ENCODE results near the gene FTCDNL1.

The FTCDNL1 gene

DNA sequence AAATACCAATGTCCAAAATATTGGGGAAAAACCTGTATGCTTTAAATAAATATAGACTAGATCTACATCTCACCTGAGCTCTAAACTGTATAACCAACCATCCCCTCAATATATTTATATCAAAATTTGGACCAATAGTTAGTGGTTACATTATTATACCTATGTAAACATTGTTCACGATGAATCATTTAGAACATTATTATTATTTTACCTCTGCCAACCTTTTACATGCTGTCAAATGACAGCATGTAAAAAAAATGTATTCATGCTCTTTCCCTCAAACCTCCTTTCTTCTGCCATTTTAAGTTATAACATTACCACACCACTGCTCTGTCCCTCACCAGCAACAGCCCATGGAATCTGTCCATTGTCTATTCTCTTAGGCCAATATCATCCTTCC lies 9.6 kb downstream of the FTCDNL1 start:
- DNase-seq: no peak

DNA sequence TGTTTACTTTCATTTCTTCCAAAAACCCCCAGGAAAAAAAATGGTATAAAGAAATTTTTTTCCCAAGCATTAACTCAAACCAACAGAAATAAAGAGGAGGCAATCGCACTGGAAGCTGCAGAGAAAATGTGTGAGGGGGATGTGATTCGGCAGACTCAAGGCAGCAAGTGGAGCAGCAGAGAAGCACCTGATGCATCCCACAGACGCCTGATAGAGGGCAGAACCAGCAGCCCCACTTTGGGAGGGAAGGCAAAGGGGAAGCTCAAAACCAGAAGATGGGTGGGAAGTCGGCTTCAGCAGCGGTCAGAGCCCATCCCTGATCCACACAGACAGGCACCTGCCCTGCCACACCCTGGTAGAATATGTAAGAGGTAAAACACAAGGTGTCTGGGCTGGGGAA lies 12.6 kb downstream of the FTCDNL1 start:
- no peak for DNase-seq

DNA sequence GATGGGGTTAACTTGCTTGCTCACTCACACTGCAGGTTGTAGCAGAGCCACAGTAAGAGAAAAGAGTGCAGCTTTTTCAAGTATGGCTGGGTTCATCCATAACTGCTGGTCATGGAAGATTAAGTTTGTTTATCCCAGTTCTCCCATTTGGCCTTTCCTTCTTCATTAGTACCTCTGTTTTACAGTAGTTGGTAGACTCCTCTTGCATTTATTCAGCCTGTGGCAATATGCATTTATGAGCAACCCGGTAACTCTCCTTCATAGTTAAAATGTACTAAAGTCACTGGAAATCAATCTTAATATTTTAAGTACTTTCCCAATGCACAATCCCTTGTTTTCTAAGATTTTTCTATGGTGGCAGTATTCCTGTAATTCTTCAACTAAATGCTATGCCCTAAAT lies 14.0 kb downstream of the FTCDNL1 start:
- DNase-seq: no peak

DNA sequence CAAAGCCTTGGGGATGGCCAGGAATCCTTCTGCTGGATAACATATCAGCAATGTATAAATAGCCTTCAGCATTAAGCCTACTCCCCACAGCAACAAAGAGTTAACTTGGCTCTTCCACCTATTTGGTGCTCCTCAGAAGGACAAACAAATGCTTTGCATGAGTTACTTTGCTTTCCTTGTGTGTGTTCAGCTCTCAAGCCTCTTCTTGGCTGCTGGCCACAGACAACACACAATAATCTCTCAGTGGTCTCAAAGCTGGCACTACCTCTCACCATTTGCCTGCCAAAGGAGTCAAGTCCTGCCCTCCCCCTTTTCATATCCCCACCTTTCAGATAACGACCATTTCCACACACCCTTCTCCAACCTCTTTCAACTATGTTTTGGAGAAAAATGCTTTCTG lies 17.5 kb downstream of the FTCDNL1 start:
- no peak for DNase-seq

DNA sequence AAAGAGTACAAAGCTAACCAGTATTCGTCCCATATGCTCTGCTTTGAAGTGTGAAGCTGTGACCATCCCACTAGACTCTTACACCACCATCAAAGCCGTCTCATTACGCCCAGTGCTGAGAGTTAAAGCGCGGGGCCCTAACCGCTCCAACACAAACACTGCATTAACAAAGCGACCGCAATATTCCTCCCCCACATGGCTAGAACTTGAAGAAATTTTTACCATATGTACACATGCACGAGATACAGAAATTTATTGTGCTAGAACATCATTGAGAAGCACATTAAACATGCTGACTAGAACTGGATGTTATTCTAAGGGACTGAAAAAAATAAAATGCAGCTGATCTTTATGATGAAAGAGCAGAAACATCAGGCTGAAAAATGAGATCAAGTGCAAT lies 20.5 kb downstream of the FTCDNL1 start:
- DNase-seq: no peak

DNA sequence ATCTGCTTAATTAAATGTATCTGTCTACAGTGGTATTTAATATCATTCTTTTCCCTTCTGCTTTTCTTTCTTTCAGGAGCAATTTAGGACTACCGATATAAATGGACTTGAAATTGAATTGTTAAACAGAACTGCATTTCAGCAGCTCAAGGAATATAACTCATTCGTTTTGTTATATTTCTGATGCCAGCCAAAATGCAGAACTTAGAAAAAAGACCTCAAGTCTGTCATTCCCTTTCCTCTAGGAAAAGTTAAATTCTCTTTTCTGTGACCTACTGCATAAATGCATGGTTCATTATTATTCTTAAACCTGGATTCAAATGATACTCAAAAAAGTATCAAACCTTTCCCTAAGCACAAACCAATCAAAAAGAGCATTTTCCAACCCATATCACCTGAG lies 21.4 kb downstream of the FTCDNL1 start:
- DNase-seq: no peak

DNA sequence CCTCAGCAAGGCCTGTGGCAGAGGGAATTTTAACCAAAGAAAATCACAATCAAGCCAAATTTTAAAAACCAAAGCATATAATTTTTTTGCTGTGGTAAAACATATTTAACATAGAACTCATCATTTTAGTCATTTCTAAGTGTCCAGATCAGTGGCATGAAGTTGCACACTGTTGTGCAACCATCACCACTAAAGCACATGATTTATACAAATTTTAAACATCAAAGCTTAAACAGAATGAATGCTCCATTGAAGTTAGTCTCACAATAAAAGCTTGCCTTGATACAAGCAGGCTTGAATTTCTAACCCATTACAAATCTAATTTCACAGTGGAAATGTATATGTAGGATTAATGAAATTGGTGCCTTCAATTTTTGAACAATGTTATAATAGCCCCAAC lies 31.2 kb downstream of the FTCDNL1 start:
- DNase-seq: no peak

DNA sequence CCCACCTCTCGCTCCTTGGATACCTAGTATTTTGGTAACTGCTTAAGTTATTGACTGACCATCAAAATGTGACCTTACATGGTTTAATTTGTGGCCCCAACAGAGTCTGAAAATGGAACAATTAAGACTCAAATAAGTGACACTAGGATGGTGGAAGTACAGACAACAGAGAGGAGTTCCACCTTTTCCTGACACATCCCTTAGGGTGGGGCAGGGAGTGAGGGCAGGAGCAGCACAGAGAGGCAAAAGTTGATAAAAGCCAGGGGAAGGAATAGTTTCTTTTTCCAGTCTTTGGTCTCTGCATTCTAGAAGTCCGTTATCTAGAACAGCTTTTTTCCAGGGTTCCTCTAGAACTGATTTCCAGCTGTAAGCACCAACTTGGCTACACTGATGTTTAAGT lies 32.2 kb downstream of the FTCDNL1 start:
- no peak for DNase-seq

DNA sequence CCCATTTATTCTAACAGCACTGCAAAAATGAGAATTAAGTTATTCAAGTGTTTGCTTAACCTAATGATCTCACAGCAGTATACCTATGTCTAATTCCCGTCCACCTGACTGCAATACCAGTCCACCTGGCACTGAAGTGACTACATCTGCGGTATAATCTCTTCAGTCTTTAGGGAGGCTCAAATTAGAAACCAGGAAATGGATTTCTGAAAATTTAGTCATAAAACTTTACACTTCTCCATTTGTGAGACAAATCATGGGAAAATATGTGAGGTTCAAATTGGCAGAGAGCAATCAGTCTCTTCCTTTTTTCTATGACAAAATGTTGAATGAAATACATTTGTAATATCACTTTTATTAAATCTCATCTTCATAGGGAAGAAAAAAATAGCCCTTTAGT lies 33.0 kb downstream of the FTCDNL1 start:
- no peak for DNase-seq

DNA sequence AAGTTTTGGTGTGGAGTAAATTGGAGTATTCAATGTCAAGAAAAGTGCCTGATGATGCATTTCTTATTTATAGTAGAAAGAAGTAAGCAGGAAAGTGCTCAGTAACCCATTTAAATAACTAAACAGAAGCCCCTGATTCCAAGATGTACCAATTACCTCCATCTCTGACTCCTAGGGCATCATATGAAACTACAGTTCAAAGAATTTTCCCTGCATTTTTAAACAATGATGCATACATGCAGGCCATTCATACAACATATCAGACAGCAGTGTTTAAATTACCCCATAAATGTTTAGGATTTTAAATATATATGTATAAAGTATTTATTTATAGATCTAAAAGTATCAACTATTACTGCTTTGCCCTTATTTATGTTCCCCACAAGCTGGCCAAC lies 36.2 kb downstream of the FTCDNL1 start:
- no peak for DNase-seq

DNA sequence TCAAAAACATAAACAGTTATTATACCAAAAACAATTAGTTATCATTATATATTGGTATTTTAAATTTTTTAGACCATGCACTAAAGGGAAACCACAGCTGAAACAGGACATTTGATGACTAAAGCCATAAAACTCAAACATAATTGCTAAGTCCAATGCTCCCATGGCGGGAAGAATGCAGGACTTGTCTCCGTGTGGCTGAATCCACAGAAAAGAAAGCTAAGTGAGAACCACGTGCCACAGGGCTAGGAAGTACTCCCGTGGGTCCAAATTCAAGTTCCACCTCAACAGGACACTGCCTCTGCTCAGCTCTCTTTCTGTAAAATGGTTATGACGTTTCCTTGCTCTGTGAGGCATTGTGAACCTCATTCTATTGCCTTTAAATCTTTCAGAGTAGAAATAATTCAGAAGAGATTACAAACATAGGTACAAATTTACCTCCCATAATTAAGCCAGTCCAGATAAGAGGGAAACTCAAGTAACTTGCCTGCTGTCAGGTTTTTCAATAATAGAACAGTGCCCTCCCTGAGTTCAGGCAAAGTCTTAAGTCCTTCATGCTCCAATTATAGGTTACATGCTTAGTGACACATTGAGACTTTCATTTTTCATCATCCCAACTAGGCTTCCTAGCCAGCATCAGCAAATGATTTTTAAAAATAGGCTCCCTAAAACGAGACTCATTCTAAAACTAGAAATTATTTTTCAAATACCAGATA lies 36.7 kb downstream of the FTCDNL1 start:
- DNase-seq: no peak

DNA sequence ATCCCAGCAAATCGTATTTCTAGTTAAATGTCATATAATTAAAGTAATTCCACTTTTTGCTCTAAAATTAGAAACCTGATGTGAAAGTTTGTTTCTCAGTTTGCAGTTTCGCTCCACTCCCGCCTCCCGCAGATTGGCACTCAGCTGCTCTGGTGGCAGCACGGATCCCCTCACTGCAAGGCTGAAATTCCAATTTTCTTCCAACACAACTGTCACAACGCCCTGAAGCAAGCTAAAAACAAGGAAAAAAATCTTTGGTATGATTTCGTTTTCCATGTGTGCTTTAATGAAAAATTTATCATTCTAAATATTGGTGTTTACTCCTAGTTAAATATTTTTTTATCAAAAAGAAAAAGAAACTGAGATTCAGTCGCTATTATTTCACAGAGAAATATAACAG lies 38.5 kb downstream of the FTCDNL1 start:
- no peak for DNase-seq

DNA sequence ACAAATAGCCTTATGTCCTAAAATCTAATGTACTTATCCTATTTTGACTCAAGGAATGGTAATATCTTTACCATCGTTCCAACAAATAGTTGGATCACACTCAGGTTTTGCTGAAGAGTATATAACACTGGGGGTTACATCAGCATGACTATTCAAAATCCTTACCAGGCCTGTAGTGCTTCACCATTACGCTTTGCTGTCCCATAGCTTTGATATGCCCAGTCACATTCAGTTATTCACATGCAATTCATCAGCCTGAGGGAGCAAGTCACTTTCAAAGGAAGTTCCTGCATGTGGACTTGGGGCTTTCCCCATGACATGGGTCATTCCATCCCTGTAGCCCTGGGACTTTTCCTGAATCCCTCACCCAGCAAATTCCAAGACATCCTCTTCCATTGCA lies 39.6 kb downstream of the FTCDNL1 start:
- no peak for DNase-seq

DNA sequence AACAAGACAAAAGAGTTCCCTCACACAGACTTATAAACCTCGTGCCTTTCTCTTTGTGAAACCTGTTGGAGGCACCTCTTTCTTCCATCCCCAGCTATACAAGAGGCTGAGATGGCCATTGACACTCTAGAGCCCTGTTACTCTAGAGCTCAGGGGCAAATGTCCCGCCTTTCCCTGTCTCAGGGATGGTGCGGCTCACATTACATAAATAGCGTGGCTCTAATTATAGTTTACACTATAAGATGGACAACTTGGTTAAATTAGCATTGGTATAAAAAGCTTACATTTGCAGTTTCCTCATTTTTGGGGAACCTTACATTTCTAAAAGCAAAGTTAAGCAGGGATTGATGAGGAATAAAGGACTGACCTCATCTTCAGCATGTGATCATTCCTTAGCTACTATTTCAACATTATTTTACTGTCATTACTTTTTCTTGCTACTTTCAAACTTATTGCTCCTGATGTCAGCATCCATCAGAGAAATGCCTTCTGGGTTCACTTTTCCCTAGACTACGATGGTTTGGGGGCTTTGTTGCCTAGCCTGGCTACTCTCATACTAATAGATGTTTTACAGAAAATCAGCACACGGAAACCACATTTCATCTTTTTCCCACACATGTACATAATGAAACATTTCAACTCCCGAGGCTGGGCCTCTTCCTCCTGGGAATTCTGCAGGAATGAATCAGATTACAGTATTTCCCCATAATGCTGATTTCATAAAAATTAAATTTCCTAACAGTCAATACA lies 40.4 kb downstream of the FTCDNL1 start:
- no peak for DNase-seq

DNA sequence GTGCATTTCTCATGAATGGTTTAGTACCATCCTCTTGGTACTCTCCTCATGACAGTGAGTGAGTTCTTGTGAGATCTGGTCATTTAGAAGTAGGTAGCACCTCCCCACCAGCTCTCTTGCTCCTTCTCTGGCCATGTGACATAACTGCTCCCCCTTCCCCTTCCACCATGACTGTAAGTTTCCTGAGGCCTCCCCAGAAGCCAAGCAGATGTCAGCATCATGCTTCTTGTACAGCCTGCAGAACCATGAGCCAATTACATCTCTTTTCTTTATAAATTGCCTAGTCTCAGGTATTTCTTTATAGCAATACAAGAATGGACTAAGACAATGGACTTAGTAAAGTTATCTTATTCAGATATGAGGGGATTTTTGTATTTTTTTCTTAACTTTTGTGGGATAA lies 43.0 kb downstream of the FTCDNL1 start:
- no peak for DNase-seq

DNA sequence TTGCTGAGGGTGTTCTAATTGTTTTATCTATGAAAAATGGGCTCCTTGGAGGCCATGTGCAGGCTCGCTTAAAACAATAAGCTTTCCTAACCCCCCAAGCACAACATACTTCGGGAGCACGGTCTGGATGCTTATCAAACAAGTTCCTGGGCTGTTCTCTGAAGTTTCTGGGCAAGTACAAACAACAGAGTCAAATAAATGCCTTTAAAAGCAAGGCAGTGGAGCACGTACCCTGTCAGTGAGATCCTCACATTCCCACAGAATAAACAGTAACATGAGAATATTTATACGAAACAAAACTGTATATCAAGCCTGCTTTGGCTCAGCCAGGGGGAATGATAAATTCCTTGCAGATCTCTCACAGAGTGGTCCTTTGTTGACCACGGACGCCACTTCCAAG lies 44.8 kb downstream of the FTCDNL1 start:
- DNase-seq: no peak

DNA sequence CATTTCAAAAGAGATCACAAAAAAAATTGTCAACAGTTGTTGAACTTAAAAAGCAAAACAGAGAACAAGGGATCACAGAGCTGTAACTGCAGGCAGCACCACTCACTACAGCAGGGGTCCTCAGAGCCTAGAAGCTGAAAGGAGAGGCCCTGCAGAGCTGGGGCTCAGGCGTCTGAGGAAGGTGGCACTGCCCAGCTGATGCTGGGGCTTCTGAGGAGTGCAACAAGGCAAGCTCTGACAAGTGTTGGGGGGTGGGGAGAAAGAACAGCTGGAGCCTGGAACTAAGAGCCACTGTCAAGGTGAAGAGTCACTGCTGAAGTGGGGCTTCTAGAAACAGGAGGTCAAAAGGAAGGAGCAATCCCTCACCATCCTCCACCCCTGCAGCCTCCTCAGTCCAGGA lies 46.2 kb downstream of the FTCDNL1 start:
- DNase-seq: no peak

DNA sequence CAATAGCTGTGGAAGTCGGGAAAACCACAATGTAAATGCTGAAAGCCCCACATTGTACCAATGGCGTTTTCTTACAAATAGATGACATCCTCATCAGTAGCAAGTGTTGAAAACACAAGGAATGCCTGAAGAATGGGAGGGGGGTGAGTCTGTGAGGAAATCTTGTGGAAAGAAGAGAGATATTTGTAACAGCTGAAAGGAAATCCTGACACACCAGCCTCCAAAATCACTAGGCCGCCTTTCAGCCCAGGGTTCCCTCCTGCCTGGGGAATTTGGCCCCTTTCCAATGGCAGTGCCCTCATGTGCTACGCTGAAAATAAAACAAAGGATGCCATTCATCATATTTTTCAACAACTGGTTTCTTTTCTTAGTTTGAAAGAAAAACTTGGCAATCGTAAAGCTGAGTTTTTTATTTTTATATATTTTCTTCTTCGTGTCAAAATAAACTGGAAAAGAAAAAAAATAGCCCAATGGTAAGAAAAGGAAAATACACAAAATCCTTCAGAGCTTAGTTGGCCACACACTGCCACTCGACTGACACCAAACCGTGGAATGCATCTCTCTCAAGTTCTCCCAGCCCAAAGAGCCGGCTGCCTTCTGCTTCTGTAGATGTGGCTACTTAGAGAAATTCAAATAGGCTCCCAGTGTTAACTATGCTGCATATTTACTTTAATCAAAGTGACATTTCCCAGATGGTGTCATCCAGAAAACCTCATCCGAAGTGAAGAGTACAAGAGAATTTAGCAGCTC lies 52.0 kb downstream of the FTCDNL1 start:
- no peak for DNase-seq

DNA sequence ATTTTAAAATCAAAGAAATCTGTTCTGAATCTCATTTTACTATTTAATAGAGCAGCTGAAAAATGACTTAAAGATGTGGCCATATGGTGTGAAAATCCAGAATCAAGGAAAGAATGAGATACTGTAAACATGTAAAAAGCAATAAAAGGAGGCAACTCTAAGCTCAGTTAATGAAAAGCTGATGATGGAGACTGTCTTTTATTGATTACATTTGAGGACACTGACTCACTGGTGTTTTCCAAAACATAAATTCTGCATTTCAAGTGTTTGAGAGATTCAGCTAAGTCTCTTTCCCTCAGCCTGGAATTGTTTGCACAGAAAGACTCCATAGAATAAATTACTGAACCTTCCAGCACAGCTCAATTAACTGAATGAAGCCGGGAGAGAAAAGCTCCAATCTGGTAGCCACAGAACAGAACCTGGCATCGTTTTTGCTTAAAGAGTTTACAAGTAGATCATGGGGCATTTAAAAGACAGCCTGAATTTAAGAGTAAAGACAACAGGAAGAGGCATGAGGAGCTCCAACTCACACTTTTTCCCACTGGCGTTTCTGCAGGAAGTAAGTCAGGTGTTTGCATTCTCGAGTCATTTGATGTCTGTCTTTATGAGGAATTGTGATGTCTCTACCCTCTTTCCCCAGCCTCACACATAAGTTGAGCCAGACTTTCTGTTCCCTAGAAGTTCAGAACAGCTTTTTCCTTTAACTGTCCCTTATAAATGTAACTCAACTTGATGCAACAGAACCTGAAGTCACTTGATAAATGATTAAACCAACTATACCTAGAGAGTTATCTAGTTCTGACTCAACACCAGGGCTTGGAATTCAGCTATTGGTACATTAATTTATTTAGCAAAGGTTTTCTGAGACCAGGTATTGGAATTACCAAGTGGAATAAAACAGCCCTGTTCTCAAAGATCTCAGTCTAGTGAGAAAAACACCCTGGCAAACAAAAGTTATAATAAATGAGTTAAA lies 53.3 kb downstream of the FTCDNL1 start:
- DNase-seq: no peak

DNA sequence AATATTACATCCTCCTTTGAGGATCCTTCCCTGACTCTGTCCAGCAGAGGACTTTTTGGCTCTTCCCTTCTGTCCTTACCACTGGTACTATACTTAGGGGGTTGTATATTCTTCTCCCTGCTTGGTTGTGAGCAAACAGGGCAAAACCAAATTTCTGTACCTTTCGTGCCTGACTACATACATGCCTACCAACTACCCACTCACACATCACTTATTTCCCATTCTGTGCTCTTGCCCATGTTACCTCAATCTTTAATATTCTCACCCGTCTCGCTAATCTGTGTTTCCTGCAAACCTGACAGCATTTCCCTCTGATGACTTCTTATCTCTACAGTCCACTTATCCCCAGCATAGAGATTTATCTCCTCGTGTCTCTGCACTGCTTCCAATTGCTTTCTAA lies 58.6 kb downstream of the FTCDNL1 start:
- DNase-seq: no peak

DNA sequence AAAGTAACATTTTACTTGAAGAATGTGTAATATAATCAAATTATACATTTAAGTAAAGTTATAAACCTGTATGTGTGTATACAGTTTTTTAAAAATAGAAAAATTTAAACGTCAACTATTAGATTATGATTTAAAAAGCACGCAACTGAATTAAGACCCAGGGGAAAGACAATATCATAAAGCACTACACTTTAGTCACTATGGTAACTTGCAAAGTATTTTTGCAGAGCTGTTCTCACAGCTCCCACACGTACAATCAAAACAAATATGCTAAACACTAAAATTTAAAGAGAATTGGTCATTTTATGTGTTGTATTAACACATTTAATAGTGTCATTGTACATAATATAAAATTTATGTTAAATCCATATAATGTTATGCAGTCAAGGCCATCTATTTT lies 59.7 kb downstream of the FTCDNL1 start:
- DNase-seq: no peak

DNA sequence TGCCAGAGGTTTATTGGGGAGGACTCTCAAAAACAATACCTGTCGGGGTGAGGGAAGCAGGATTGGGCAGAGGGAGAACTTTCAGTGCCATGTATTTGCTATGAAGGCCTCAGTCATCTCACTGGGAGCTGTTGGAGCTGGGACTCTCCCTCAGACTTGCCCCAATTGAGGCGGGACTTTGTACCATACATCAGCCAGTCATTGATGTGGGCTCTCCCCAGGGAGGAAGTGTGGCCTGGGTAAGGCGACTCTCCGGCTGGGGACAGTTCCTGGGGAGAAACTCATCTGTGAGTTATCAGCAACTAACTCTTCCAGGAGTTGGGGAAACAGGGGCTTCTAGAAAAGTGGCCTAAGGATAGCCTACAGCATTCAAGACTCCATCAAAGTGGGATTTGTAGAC lies 66.5 kb downstream of the FTCDNL1 start:
- DNase-seq: no peak

DNA sequence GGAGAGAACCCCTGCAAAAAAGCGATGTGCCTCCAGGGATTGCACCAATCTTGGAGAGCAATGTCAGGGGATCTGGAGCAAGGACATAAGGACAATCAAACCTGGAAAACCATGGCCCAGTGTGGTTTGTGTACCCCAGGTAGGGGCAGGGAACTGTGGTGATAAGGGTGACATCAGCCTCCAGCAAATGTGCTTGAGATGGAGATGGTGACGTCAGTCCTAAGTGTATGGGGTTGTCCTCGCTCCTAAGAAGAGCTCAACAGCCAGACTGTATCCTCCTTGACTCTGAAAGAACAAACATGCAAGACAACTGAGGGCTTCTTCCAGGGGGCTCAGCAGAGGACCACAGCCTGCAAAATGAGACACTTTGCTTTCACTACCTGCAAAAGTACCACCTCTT lies 71.4 kb downstream of the FTCDNL1 start:
- no peak for DNase-seq
